Body of pancreas (tissue), 4 donors: ENCODE measurements around the gene PIP5K1B. TPM values are rescaled to one million over a fixed set of nuclear protein-coding genes. Genes with fewer than 3 reads are reported as not detected.
A peak's percentile ranks its signal among the peaks of the same experiment; 100 is the strongest.

ENCODE experiments used
- ATAC-seq: fragments of 150-250 bp; one replicate; pipeline ENCODE4 v1.9.1; 2016
- DNase-seq, 4 donors: peaks; one replicate each; pipeline ENCODE4 v3.0.0-alpha.2; 2019
- H3K27ac ChIP-seq, 4 donors: fragments of 200-600 bp; sonication (generic); 1 replicate in 3 of 4; 2 replicates in 1 of 4; pipeline versions ENCODE4 v1.5.1 to v1.6.1; 2016 to 2019; ENCODE audit warnings: mild to moderate bottlenecking in 1 of 4, mixed read lengths in 1 of 4, moderate library complexity in 1 of 4
- H3K27me3 ChIP-seq, 2 donors: fragments of 200-600 bp; sonication (generic); one replicate each; pipeline ENCODE4 v1.6.0; 2016; ENCODE audit warnings: mild to moderate bottlenecking in 1 of 2
- H3K36me3 ChIP-seq, 2 donors: fragments of 200-600 bp; sonication (generic); replicated peaks in 1 of 2; 2 replicates each; pipeline ENCODE4 v1.5.1; 2016; ENCODE audit warnings: low read depth in 2 of 2; ENCODE audit not compliant: insufficient read depth in 1 of 2
- H3K4me1 ChIP-seq: fragments of 200-600 bp; sonication (generic); one replicate; pipeline ENCODE4 v1.6.0; 2016
- H3K4me3 ChIP-seq, 2 donors: fragments of 200-600 bp; sonication (generic); 1 replicate in 1 of 2; 2 replicates in 1 of 2; pipeline ENCODE4 v1.5.1; 2016 to 2019
- H3K9me3 ChIP-seq, 3 donors: fragments of 200-600 bp; sonication (generic); 1 replicate in 2 of 3; 2 replicates in 1 of 3; pipeline ENCODE4 v1.5.1; 2016
- POLR2A ChIP-seq, 3 donors: fragments of 450-650 bp; IDR thresholded peaks; one replicate each; pipeline ENCODE4 v1.6.1; 2016; ENCODE audit warnings: antibody characterized with exemption in 3 of 3, mild to moderate bottlenecking in 2 of 3
- WGBS, 2 donors: methylation state at CpG; one replicate each; pipeline ENCODE4 v1.1.5; 2017; 5-methylcytosine and 5-hydroxymethylcytosine counted together
- intact Hi-C: fragments of 100-400 bp; cut with DNase I; formaldehyde crosslinking; loops from one replicate; pipeline ENCODE4 v1.15.1; 2023
- total RNA-seq, 2 donors: library from RNA; depleted of rRNA; stranded (reverse); fragments of >200 nt; gene quantifications; one replicate each; pipeline ENCODE4 v1.1.0, GENCODE V29; 2016
- TF ChIP-seq, protein P1 (sequence below), 7 experiments: fragments of 450-650 bp in 4 of 7; fragments of 200-600 bp in 3 of 7; sonication (generic) in 3 of 7; IDR thresholded peaks; one replicate each; pipeline ENCODE4 v1.5.1; 2016 to 2019; ENCODE audit warnings: antibody characterized with exemption in 7 of 7

The PIP5K1B gene
- total RNA-seq, 2 donors from 2014 or later: 3.6 to 7.8 TPM

DNA sequence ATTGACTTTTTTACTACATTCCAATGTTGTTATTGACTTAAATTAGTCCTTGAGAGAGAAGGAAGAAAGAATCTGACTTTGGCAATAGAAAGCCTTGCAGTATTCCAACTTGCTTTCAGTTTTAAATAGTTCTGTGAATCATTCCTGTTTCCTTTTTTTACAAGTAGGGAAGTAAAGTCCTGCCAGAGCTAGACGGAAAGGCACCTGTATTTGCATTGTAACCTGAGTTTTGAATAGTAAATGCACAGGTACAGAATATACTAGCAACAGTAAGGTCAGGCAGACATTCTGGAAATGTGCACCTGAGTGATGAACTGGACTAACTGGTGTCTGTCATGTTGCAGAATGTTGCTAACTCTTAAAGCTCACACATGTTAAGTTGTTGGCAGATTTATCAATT lies 208.0 kb downstream of the PIP5K1B start:
- ATAC-seq (peak; percentile 52), DNase-seq (no peak)
- TF ChIP-seq, protein P1, sequence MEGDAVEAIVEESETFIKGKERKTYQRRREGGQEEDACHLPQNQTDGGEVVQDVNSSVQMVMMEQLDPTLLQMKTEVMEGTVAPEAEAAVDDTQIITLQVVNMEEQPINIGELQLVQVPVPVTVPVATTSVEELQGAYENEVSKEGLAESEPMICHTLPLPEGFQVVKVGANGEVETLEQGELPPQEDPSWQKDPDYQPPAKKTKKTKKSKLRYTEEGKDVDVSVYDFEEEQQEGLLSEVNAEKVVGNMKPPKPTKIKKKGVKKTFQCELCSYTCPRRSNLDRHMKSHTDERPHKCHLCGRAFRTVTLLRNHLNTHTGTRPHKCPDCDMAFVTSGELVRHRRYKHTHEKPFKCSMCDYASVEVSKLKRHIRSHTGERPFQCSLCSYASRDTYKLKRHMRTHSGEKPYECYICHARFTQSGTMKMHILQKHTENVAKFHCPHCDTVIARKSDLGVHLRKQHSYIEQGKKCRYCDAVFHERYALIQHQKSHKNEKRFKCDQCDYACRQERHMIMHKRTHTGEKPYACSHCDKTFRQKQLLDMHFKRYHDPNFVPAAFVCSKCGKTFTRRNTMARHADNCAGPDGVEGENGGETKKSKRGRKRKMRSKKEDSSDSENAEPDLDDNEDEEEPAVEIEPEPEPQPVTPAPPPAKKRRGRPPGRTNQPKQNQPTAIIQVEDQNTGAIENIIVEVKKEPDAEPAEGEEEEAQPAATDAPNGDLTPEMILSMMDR (IDR thresholded peaks at IDR 0.05): no peak
- TF ChIP-seq POLR2A (IDR thresholded peaks at IDR 0.05): no peak
- Histone ChIP-seq H3K27me3 (no peaks in the 10 kb centered on the region), H3K4me1 (peaks cover 22% of the 10 kb centered on the region), H3K9me3 (no peaks in the 10 kb centered on the region), H3K36me3 (no peaks in the 10 kb centered on the region), H3K27ac (peak overlapping the region in 2 of 4 donors; percentile 9 to 55), H3K4me3 (no peak overlapping the region)
- WGBS, 2 donors: 0% methylated on average over 1 of the region's 1 CpG
- intact Hi-C loops: no loop called here

GRCh38 chr9:68914751-68915150 lies 209.7 kb downstream of the PIP5K1B start:
- DNase-seq (no peak), ATAC-seq (no peak)
- Histone ChIP-seq H3K4me3 (no peak overlapping the region), H3K27ac (no peak overlapping the region), H3K9me3 (no peaks in the 10 kb centered on the region), H3K4me1 (peaks cover 16% of the 10 kb centered on the region), H3K27me3 (no peaks in the 10 kb centered on the region), H3K36me3 (no peaks in the 10 kb centered on the region)
- TF ChIP-seq, protein P1 (IDR thresholded peaks at IDR 0.05): no peak
- TF ChIP-seq POLR2A (IDR thresholded peaks at IDR 0.05): no peak
- WGBS, 2 donors: 68 to 74% methylated on average over 2 of the region's 2 CpGs
- intact Hi-C loops: no loop called here

GRCh38 chr9:68919661-68920060 lies 214.6 kb downstream of the PIP5K1B start:
- TF ChIP-seq, protein P1 (IDR thresholded peaks at IDR 0.05): no peak
- TF ChIP-seq POLR2A (IDR thresholded peaks at IDR 0.05): no peak
- no peak overlapping the region for H3K4me3 ChIP-seq
- WGBS, 2 donors: 70 to 83% methylated on average over 2 of the region's 2 CpGs
- H3K4me1 ChIP-seq: peaks cover under 1% of the 10 kb centered on the region
- intact Hi-C loops: no loop called here
- H3K27ac ChIP-seq: no peak overlapping the region
- no peaks in the 10 kb centered on the region for H3K27me3 ChIP-seq
- ATAC-seq (no peak), DNase-seq (no peak)
- no peaks in the 10 kb centered on the region for H3K36me3 ChIP-seq
- H3K9me3 ChIP-seq: no peaks in the 10 kb centered on the region

DNA sequence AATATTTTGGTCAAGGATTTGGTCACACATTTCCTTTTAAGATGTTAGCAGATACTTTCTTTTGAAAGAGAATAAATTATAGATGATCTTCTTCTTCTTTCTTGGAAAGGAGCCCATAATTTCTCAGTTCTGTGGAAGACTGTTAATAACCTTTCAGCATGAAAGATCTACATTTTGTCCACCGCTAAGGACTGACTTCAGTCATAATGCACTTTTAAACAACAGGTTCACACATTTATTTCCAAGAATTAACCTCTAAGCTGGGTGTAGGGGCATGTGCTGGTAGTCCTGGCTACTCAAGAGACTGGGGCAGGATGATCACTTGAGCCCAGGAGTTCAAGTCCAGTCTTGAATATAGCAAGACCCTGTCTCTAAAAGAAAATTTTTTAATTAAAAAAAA lies 215.9 kb downstream of the PIP5K1B start:
- ATAC-seq (no peak), DNase-seq (no peak)
- no peak for TF ChIP-seq POLR2A (IDR thresholded peaks at IDR 0.05)
- TF ChIP-seq, protein P1 (IDR thresholded peaks at IDR 0.05): no peak
- no peak overlapping the region for H3K4me3 ChIP-seq
- no peaks in the 10 kb centered on the region for H3K27me3 ChIP-seq
- no peaks in the 10 kb centered on the region for H3K36me3 ChIP-seq
- intact Hi-C loops: no loop called here
- WGBS, 2 donors: 90 to 93% methylated on average over 1 of the region's 1 CpG
- H3K27ac ChIP-seq: no peak overlapping the region
- no peaks in the 10 kb centered on the region for H3K9me3 ChIP-seq
- peaks cover 13% of the 10 kb centered on the region for H3K4me1 ChIP-seq

GRCh38 chr9:68923480-68923879 lies 218.4 kb downstream of the PIP5K1B start:
- DNase-seq: no peak
- Histone ChIP-seq H3K4me3 (no peak overlapping the region), H3K9me3 (no peaks in the 10 kb centered on the region), H3K36me3 (no peaks in the 10 kb centered on the region), H3K27ac (no peak overlapping the region), H3K4me1 (peaks cover 13% of the 10 kb centered on the region), H3K27me3 (no peaks in the 10 kb centered on the region)
- no peak for ATAC-seq
- intact Hi-C loops: no loop called here
- no peak for TF ChIP-seq POLR2A (IDR thresholded peaks at IDR 0.05)
